ENCODE measurements around the gene MCM7.

The MCM7 gene

GRCh38 chr7:100044718-100045117 is 56.5 kb downstream of the MCM7 start:
- no peak overlapping the region for H3K14ac ChIP-seq (ENCODE audit: low read length)
- H3K4me2 ChIP-seq (ENCODE audit: insufficient read depth, low read length, poor library complexity, severe bottlenecking): no peak overlapping the region
- no peak overlapping the region for H2AK5ac ChIP-seq (ENCODE audit: low read depth, low read length)
- peaks cover 1 to 10% of the 10 kb centered on the region in 2 donors for H3K36me3 ChIP-seq (replicated peaks in 1 of 2; ENCODE audit: control insufficient read depth in 2 of 2, insufficient read depth in 2 of 2, low read length in 2 of 2)
- no peaks in the 10 kb centered on the region for H3K27me3 ChIP-seq (ENCODE audit: control insufficient read depth in 3 of 3, insufficient read depth in 3 of 3, low read depth in 1 of 3, low read length in 3 of 3)
- H3K9me3 ChIP-seq (replicated peaks in 1 of 2; ENCODE audit: control insufficient read depth in 2 of 2, insufficient read depth in 1 of 2, low read depth in 1 of 2, low read length in 2 of 2): no peaks in the 10 kb centered on the region
- no peak overlapping the region for H3K27ac ChIP-seq (replicated peaks; ENCODE audit: low read length)
- H3K4me3 ChIP-seq (ENCODE audit: low read length in 2 of 2): no peak overlapping the region
- no peak overlapping the region for H2BK12ac ChIP-seq (ENCODE audit: low read length)
- H2AFZ ChIP-seq (ENCODE audit: low read length): no peak overlapping the region
- no peak for DNase-seq (ENCODE audit: low spot score)
- H4K91ac ChIP-seq (ENCODE audit: low read depth, low read length, poor library complexity): no peak overlapping the region
- H2BK5ac ChIP-seq (ENCODE audit: low read length): no peak overlapping the region
- no peak overlapping the region for H3K4ac ChIP-seq (ENCODE audit: low read length)
- H2BK120ac ChIP-seq (ENCODE audit: low read depth, low read length): no peak overlapping the region
- H2BK15ac ChIP-seq (ENCODE audit: low read length): no peak overlapping the region
- no CpG with 5 or more reads among the region's 6 CpGs for WGBS, 2 donors (ENCODE audit: extremely low coverage in 2 of 2, insufficient read length in 2 of 2, insufficient replicate concordance in 1 of 2)
- peaks cover 4% of the 10 kb centered on the region for H3K79me1 ChIP-seq (ENCODE audit: low read depth, low read length)
- H3K18ac ChIP-seq (ENCODE audit: low read length): no peak overlapping the region
- H3K9ac ChIP-seq (ENCODE audit: low read depth, low read length, poor library complexity): no peak overlapping the region
- no peak overlapping the region for H4K8ac ChIP-seq (ENCODE audit: low read depth, low read length)
- peaks cover 0 to 2% of the 10 kb centered on the region in 2 donors for H3K4me1 ChIP-seq (ENCODE audit: control insufficient read depth in 2 of 2, insufficient read depth in 1 of 2, low read depth in 1 of 2, low read length in 2 of 2)
- no peak overlapping the region for H3K23ac ChIP-seq (ENCODE audit: low read depth, low read length, poor library complexity)

Small RNA genes lying within 50 kb of the gene (small RNA-seq; reads per million reads assigned to genes)
- gene MIR106B (ENCODE audit: insufficient read depth) (4,127 reads per million, percentile 100 among the genes with 10 or more reads in this experiment), gene MIR25 (ENCODE audit: insufficient read depth) (59,943 reads per million, percentile 100 among the genes with 10 or more reads in this experiment), gene MIR93 (ENCODE audit: insufficient read depth) (20,973 reads per million, percentile 100 among the genes with 10 or more reads in this experiment)

All from neuronal stem cell (in vitro differentiated cells).